ENCODE measurements around the gene UNC5A.

GRCh38 chr5:176844281-176844680 is 33.9 kb downstream of the UNC5A start:
- TF ChIP-seq CTCF (IDR thresholded peaks at IDR 0.05 in 2 of 3, conservative IDR thresholded peaks at IDR 0.05 in 1 of 3; ENCODE audit: borderline replicate concordance in 1 of 3, insufficient read depth in 1 of 3, low read depth in 2 of 3, low read length in 2 of 3) (no peak), EZH2phosphoT487 (IDR thresholded peaks at IDR 0.05; ENCODE audit: borderline replicate concordance) (no peak), EZH2 (IDR thresholded peaks at IDR 0.05) (no peak), FOSL1 (IDR thresholded peaks at IDR 0.05; ENCODE audit: low read depth) (no peak), ZNF274 (IDR thresholded peaks at IDR 0.05; ENCODE audit: low read depth, low read length) (no peak)
